ENCODE data around the gene LCP1. TPM values are rescaled to one million over a fixed set of nuclear protein-coding genes. Genes with fewer than 3 reads are reported as not detected.
"Not testable (repeated sequence)": the region's sequence is repeated elsewhere in the genome, so short reads cannot be mapped to it uniquely, and the experiment has no call there.

The LCP1 gene
- total RNA-seq (2014; rRNA removed; shearing (Covaris generic)): not detected in 2 replicates

- in situ Hi-C loops (cut with HindIII; ENCODE audit: low sequenced_read_pairs): no loop called here
- no peak for DNase-seq (ENCODE audit: low spot score)
These were observed at the start of gene LCP1 for GRCh38 chr13:46181840-46182490. TSS of gene LCP1 (minus strand) at chr13:46182177. CDS start at chr13:46159662, 22,515 bp downstream.

DNA sequence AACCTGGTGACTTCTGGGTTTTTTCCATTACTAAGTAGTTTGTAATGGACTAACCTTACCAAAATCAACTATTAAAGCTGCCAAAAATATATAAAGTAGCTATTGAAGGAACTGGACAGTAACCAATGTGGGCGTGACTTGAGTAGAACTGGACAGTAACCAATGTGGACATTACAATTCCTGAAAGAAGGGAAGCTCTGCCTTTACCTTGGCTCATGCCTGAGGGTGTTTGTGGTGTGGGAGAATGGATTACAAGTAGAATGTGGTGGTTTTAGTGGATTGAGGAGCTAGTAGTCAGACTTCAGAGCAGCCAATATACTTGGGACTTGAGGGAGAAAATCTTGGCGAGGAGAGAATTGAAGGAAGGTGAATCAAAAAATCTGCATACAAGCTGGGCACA, 47.3 kb upstream of the LCP1 start:
- no peak for DNase-seq (ENCODE audit: low spot score)
- in situ Hi-C loops (cut with HindIII; ENCODE audit: low sequenced_read_pairs): no loop called here

GRCh38 chr13:46220234-46220633, 38.3 kb upstream of the LCP1 start:
- in situ Hi-C loops (cut with HindIII; ENCODE audit: low sequenced_read_pairs); DNase-seq (ENCODE audit: low spot score): not testable (repeated sequence)

GRCh38 chr13:46214741-46215140, 32.8 kb upstream of the LCP1 start:
- DNase-seq (ENCODE audit: low spot score); in situ Hi-C loops (cut with HindIII; ENCODE audit: low sequenced_read_pairs): not testable (repeated sequence)

DNA sequence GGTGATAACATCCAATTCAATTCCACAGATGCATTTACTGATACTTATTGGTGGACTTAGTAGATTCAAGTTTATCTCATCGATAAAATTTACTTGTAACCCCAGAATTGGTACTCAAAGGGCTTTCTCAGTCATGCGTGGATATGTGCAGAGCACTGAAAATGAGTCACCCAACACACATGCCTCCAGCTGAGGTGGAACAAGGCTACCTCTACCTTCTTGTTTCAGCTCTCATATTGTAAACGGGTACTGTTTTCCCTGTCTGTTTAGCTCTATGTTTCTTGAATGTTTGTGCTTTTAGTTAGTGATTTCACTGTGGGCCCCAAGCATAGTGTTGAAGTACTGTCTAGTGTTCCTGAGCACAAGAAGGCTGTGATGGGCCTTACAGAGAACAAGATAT, 31.3 kb upstream of the LCP1 start:
- no peak for DNase-seq (ENCODE audit: low spot score)
- in situ Hi-C loops (cut with HindIII; ENCODE audit: low sequenced_read_pairs): no loop called here

- in situ Hi-C loops (cut with HindIII; ENCODE audit: low sequenced_read_pairs): no loop called here
- peak; percentile 6 for DNase-seq (ENCODE audit: low spot score)
These were observed 29.7 kb upstream of the LCP1 start, which contains the start of gene LRRC63 for GRCh38 chr13:46211483-46212351. TSS of gene LRRC63 (plus strand) at chr13:46211928. CDS start at chr13:46213035, 1,107 bp downstream.

DNA sequence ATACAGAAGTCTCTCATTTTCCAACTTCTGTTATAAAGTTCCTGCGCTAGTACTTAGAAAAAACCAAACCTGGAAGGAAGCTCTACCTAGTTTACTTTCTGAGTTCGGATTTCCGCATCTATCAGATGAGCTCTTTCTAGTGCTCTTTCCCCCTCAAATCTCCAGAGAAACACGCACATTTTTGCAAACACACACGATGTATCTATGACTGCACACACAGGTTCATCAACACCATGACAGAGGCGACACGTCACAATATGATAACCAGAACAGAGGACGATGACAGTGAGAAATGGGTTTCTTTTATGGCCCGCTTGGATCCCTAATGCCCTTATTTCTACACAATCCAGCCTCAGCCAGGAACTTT, 29.1 kb upstream of the LCP1 start:
- DNase-seq (ENCODE audit: low spot score): no peak
- in situ Hi-C loops (cut with HindIII; ENCODE audit: low sequenced_read_pairs): no loop called here

DNA sequence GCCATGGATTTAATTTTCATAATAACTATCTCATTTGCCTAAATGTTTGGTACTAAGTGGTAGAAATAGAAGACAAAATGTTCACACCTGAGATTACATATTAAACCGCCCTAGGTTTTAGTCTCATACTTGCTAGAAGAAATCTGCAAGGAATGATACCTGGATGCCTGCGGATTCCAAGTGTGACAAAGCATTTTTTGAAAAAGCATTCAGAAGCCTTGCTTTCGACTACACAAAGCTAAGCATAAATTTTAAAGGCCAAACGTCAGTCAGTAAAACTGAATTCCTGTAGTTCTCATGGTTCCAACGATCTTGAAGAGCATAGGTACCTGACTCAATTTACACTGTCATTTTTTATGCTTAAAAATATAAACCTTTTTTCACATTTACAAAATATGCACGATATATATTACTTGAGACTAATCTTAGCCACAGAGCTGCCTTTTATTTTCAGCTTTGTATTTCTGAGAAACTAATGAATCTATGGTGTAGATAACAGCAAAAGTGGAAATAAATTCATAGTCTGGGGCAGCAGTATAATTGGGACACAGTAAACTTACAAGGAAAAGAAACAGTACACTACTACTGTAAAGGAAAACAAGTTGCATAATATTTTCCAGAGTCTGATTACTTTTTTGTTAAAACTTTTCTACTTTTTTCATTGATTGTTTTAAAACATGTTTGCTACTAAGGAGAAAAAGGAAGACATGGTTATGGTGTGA, 28.5 kb upstream of the LCP1 start:
- no peak for DNase-seq (ENCODE audit: low spot score)
- in situ Hi-C loops (cut with HindIII; ENCODE audit: low sequenced_read_pairs): no loop called here

DNA sequence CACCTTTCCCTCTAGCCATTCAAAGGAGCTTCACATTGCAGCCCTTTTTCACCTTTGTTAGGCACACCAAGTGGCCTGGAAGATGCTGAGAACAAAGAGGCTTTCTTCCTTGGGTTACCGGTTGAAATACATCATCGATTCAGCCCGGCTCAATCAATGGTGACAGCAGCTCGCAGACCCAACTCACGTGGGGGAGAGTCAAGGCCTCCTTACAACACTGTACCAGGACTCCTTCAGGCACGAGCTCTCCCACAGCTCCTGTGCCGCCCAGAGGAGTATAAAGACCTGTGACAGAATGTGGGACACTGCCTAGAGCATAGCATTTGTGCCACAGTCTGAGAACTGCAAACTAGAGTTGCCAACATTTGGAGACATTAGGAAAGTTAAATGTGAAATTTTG, 25.9 kb upstream of the LCP1 start:
- in situ Hi-C loops (cut with HindIII; ENCODE audit: low sequenced_read_pairs): no loop called here
- DNase-seq (ENCODE audit: low spot score): no peak

DNA sequence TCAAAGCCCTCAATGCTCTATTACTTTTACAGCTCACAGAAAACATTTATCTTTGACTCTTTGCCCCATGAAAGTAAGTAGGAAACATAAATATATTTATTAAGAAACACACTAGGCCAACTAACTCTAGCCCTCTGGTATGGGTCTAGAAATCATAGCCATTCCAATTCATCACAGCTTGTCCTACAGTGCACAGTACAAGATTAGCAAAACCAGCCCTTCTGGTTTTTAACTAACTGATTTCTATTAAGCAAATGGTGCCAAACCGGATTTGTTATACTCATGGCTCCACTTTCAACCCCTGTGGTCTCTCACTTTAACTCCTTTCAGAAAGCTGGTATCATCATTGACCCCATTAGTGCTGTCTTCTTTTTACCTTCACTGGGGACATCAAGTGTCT, 24.2 kb upstream of the LCP1 start:
- no peak for DNase-seq (ENCODE audit: low spot score)
- in situ Hi-C loops (cut with HindIII; ENCODE audit: low sequenced_read_pairs): no loop called here

DNA sequence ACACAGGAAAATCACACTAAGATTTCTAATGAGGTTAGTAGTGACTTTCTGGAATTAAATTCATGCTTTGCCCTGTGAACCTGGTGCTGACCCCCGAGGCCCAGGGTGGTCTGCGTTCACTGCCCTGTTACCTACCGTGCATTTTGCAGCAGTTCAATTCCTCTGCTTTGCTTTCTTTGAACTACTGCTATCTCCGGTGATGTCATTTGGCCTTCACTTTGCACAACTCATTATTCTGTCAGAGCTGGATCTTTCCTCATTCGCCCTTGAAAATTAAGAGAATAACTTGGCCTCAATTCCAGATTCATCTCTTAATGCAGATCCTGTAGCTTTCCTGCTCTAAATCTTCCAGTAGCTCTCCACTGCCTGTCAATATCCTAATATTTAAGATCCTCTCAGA, 21.0 kb upstream of the LCP1 start:
- no peak for DNase-seq (ENCODE audit: low spot score)
- in situ Hi-C loops (cut with HindIII; ENCODE audit: low sequenced_read_pairs): no loop called here

- no peak for DNase-seq (ENCODE audit: low spot score)
- in situ Hi-C loops (cut with HindIII; ENCODE audit: low sequenced_read_pairs): no loop called here
These were observed 20.3 kb upstream of the LCP1 start for GRCh38 chr13:46202188-46202795.

DNA sequence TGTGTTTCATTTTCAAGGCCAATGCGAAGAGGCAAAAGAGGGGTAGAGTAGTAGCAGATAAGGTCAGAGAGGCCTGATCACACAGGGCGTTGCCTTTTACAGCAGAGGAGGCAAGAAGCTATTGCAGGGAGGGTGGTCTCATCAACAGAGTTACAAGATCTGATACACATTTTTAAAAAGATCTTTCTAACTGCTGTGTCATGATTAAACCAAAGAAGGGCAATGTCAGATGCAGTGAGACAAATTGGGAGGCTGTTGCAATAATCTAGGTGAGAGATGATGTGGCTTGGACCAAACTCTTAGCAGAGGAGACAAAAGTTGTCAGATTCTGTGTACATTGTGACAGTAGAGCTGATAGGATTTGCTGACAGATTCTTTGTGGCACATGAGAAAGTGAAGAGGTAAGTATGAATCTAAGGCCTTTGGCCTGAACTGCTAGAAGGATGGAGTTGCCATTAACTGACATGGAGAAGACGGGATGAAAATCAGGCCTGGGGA, 16.8 kb upstream of the LCP1 start:
- no peak for DNase-seq (ENCODE audit: low spot score)
- in situ Hi-C loops (cut with HindIII; ENCODE audit: low sequenced_read_pairs): no loop called here

GRCh38 chr13:46197299-46198048, 15.5 kb upstream of the LCP1 start:
- in situ Hi-C loops (cut with HindIII; ENCODE audit: low sequenced_read_pairs): no loop called here

GRCh38 chr13:46195016-46195415, 13.0 kb upstream of the LCP1 start:
- in situ Hi-C loops (cut with HindIII; ENCODE audit: low sequenced_read_pairs): no loop called here
- DNase-seq (ENCODE audit: low spot score): no peak

More at GRCh38 chr13:46197299-46198048, 15.5 kb upstream of the LCP1 start:
- DNase-seq (ENCODE audit: low spot score): no peak

GRCh38 chr13:46192412-46192811, 10.4 kb upstream of the LCP1 start:
- DNase-seq (ENCODE audit: low spot score): no peak
- in situ Hi-C loops (cut with HindIII; ENCODE audit: low sequenced_read_pairs): no loop called here

DNA sequence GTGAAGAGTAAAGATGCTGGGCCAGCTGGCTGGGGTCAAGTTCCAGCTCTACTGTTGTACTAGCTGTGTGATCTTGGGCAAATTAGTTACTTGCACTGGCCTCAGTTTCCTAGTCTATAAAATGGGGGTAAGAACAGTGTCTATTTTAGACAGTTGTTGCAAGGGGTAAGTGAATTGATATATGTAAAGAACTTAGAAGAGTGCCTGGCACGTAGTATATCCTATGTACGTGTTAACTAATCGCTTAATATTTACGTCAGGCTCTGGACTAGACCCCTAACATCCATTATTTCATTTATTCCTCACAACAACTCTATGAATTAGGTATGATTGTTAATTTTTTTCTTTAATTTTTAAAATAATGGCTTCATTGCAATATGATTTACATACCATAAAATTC, 3.7 kb upstream of the LCP1 start:
- DNase-seq (ENCODE audit: low spot score): no peak
- in situ Hi-C loops (cut with HindIII; ENCODE audit: low sequenced_read_pairs): no loop called here

GRCh38 chr13:46184277-46184699, 2.3 kb upstream of the LCP1 start:
- DNase-seq (ENCODE audit: low spot score): no peak
- in situ Hi-C loops (cut with HindIII; ENCODE audit: low sequenced_read_pairs): no loop called here

Measured in G401 (cell line).